ENCODE measurements around the gene SPATA17.

SPATA17 gene

GRCh38 chr1:217892750-217893149, 261.6 kb downstream of the SPATA17 start:
- DNase-seq: no peak
- Mint-ChIP-seq H3K36me3 (ENCODE audit: low read depth) (no peaks in the 10 kb centered on the region), H3K27me3 (no peaks in the 10 kb centered on the region), H3K27ac (no peak overlapping the region), H3K4me3 (no peak overlapping the region), H3K9me3 (peaks cover 4% of the 10 kb centered on the region), H3K4me1 (ENCODE audit: low read depth) (no peaks in the 10 kb centered on the region)

DNA sequence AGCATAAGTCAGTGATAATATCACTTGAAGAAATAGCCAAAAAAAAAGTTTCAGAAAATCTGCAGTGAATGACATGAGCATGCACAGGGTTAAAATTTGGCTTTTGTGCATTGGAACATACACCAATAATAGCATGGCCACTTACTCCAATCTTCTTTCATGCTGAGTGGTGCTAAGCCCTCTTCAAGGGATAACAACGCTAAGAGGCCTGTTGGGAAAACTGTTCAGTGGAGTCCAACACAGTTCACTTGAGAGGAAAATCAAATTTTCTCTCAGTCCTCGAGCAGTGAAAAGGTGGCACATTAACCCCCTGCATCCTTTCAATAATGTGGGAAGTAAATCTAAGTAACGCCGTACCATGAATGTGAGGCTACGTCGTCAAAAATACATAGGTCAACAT, 264.7 kb downstream of the SPATA17 start:
- no peaks in the 10 kb centered on the region for H3K4me1 Mint-ChIP-seq (ENCODE audit: low read depth)
- no peaks in the 10 kb centered on the region for H3K27me3 Mint-ChIP-seq
- DNase-seq: no peak
- no peaks in the 10 kb centered on the region for H3K9me3 Mint-ChIP-seq
- H3K4me3 Mint-ChIP-seq: no peak overlapping the region
- H3K27ac Mint-ChIP-seq: no peak overlapping the region
- H3K36me3 Mint-ChIP-seq (ENCODE audit: low read depth): no peaks in the 10 kb centered on the region

DNA sequence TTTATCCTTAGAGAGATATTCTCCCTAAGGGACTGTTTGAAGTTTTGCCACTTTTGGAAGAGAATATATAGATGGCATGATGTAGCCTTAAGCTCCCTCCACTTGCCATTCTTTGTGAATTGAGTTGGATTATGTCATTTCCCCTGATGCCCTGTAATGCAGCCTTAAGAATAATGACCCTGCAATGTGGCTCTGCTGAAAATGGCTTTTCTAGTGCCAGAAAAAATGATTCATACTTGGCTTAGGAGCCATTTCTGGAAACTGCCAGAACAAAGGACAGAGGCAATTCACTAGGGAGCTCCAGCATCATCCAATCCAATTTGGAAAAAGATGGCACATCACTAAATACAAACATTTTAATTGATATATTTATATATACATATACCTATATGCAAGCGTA, 265.3 kb downstream of the SPATA17 start:
- no peak overlapping the region for H3K27ac Mint-ChIP-seq
- no peak overlapping the region for H3K4me3 Mint-ChIP-seq
- H3K4me1 Mint-ChIP-seq (ENCODE audit: low read depth): no peaks in the 10 kb centered on the region
- H3K36me3 Mint-ChIP-seq (ENCODE audit: low read depth): no peaks in the 10 kb centered on the region
- DNase-seq: no peak
- H3K27me3 Mint-ChIP-seq: no peaks in the 10 kb centered on the region
- no peaks in the 10 kb centered on the region for H3K9me3 Mint-ChIP-seq

DNA sequence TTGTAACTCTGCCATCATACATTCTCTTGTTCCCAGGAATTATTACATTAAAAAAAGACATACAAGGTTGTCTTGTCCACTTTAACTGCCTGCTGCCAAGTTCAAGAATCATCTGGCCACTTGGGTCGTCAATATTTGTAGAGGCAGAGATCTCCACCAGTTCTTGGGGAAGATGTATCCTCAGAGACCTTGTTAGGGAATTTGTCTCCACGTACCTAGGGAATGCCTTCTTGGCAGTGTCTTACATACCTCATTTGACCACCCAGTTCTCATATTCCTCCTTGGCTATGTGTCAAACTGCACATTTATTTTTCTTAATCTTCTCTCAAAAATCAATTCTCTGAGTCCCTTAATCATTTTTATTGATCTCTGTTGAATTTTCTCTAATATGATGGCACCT, 266.0 kb downstream of the SPATA17 start:
- Mint-ChIP-seq H3K9me3 (no peaks in the 10 kb centered on the region), H3K36me3 (ENCODE audit: low read depth) (no peaks in the 10 kb centered on the region), H3K4me1 (ENCODE audit: low read depth) (no peaks in the 10 kb centered on the region), H3K27me3 (no peaks in the 10 kb centered on the region), H3K27ac (no peak overlapping the region), H3K4me3 (no peak overlapping the region)
- no peak for DNase-seq

DNA sequence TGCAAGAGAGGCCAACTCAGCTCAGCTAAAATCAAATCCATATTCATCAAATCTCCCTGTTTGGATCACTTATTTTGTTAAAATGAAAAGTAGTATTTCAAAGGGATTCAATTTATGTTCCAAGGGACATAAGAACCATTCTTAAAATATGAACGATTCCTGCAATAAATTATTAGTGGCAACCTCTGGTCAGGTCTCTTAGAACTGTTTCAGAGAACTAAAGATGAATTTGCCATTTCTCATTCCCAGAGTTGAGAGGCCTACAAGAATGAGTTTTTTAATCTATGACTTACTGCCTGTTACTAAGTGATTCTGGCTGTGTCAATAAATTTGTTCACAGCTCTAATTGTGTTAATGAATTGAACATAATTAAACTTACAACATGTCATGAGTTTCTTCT, 268.5 kb downstream of the SPATA17 start:
- no peak overlapping the region for H3K4me3 Mint-ChIP-seq
- H3K36me3 Mint-ChIP-seq (ENCODE audit: low read depth): no peaks in the 10 kb centered on the region
- no peaks in the 10 kb centered on the region for H3K4me1 Mint-ChIP-seq (ENCODE audit: low read depth)
- no peaks in the 10 kb centered on the region for H3K27me3 Mint-ChIP-seq
- no peak overlapping the region for H3K27ac Mint-ChIP-seq
- H3K9me3 Mint-ChIP-seq: peaks cover 2% of the 10 kb centered on the region
- no peak for DNase-seq

GRCh38 chr1:217907504-217907903, 276.4 kb downstream of the SPATA17 start:
- Mint-ChIP-seq H3K36me3 (ENCODE audit: low read depth) (no peaks in the 10 kb centered on the region), H3K27me3 (no peaks in the 10 kb centered on the region), H3K4me3 (no peak overlapping the region), H3K9me3 (peaks cover 10% of the 10 kb centered on the region), H3K27ac (no peak overlapping the region), H3K4me1 (ENCODE audit: low read depth) (no peaks in the 10 kb centered on the region)
- DNase-seq: no peak

DNA sequence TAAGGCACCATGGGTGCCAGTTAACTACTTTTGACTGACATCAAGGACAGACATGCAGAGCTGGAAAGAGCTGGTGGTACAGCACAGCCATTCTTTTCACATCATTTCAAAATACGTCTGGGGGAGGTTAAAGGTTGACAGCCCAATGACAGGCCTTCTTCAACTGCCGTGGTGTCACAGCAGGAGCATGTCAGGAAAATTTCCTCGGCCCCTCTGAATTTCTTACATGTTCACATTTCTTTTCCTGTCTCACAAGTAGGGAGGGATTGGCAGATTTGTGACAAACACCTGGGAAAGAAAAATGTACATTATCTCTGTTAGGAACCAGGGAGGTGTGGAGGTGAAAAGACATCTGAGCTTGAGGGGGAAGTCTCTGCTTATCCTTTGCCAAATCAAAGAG, 279.1 kb downstream of the SPATA17 start:
- Mint-ChIP-seq H3K27ac (no peak overlapping the region), H3K4me3 (no peak overlapping the region), H3K4me1 (ENCODE audit: low read depth) (no peaks in the 10 kb centered on the region), H3K9me3 (peaks cover 16% of the 10 kb centered on the region), H3K27me3 (no peaks in the 10 kb centered on the region), H3K36me3 (ENCODE audit: low read depth) (no peaks in the 10 kb centered on the region)
- DNase-seq: no peak

DNA sequence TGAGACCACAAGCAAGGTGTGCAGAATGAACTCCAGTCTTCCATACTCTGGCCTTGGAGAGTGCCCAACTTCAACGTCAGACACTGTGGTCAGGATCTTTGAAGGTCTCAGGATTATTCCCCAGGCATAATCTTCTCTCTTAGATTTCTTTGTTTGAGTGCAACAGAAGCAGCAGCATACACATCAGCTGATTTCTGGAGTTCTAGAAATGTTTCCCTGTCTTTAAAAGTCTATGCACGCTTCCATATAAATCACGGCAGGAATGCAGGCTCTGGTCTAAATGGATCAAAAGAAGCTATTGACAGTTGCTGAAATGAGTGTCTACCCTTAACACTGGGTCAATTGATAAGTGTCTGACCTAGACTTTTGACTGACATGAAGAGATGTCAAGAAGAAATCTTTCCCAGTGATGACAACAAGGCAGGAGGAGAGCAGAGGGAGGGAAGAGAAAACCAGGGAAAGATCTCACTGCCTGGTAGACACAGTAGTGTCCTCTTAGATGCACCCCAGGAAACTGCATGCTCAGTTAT, 279.7 kb downstream of the SPATA17 start:
- no peaks in the 10 kb centered on the region for H3K36me3 Mint-ChIP-seq (ENCODE audit: low read depth)
- no peaks in the 10 kb centered on the region for H3K4me1 Mint-ChIP-seq (ENCODE audit: low read depth)
- DNase-seq: no peak
- peaks cover 16% of the 10 kb centered on the region for H3K9me3 Mint-ChIP-seq
- no peak overlapping the region for H3K4me3 Mint-ChIP-seq
- H3K27ac Mint-ChIP-seq: no peak overlapping the region
- no peaks in the 10 kb centered on the region for H3K27me3 Mint-ChIP-seq

DNA sequence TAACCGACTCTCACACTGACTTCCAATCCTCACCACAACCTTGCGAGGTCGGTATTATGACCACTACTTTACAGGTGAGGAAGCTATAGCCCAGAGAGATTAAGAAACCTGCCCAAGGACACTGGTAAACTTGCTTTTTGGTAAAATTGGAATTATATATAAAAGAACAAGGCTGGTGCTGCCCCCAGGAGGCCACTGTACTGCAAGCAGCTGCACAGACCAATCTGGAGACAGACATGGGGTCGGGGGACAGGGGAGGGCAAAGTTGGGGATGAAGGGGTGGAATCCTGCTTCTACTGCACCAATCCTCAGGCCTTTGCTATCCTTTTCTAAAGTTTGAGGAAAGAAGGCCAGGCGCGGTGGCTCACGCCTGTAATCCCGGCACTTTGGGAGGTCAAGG, 280.8 kb downstream of the SPATA17 start:
- no peak for DNase-seq
- H3K27ac Mint-ChIP-seq: no peak overlapping the region
- H3K4me1 Mint-ChIP-seq (ENCODE audit: low read depth): no peaks in the 10 kb centered on the region
- no peak overlapping the region for H3K4me3 Mint-ChIP-seq
- no peaks in the 10 kb centered on the region for H3K27me3 Mint-ChIP-seq
- H3K36me3 Mint-ChIP-seq (ENCODE audit: low read depth): no peaks in the 10 kb centered on the region
- peaks cover 11% of the 10 kb centered on the region for H3K9me3 Mint-ChIP-seq

DNA sequence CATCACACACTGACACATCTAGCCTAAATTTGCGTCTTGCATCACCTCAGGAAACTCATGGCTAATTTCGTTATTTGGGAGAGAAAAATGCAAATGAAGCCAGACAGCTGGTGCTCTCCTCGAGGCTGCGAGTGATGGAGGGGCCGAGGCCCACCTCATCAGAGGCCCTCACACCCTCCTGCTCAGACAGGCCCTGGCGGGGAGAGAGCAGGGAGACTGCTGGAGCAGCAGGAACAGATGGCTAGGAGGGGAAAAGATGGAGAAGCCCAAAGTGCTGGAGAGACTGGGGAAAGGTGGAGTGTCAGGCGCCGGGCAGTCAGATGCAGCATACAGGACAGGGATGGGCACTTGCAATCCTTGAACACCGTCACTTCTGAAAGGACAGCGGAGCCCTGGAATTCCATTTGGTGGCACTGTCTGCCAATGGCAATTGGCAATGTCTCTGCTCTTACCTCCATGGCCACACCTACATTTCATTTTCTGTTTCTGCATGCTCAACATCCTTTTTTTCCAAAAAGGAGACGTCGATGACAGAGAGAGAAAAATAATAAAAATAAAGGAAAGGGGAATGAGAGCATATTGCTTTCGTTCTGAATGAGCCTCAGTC, 286.2 kb downstream of the SPATA17 start:
- no peak for DNase-seq
- no peaks in the 10 kb centered on the region for H3K27me3 Mint-ChIP-seq
- H3K9me3 Mint-ChIP-seq: peaks cover 10% of the 10 kb centered on the region

DNA sequence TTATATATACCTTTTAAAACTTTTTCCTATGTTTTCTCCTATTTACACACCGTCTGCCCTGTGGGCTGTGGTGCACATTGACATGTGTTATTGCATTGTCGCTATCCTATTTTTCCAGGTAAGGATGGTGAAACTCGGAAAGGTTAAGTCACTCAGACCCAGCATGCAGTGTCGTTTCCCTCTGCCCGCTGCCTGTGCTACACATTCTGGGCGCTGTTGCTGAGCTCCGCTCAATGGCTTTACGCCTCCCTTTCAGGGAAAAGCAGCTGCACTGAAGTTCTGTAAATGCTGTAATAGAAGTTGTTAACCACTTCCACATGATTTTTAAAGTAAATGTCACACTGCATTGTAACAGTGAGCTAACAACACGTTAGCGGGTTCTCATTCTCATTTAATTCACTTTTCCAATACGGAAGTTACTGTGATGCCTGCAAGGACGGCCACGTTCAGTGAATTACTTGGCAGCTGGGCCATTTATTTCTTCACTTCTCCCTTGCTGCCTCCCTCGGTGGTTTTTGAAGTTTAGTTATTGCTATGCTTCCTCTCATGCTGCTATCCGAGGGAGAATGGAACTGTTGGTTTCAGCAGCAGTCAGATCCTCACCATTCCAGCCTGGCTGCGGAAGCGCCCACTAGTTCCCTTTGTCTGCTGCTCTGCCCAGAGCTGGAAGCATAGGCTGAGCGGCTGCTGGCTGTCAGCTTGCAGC, 288.7 kb downstream of the SPATA17 start:
- Mint-ChIP-seq H3K4me1 (ENCODE audit: low read depth) (no peaks in the 10 kb centered on the region), H3K4me3 (no peak overlapping the region), H3K36me3 (ENCODE audit: low read depth) (no peaks in the 10 kb centered on the region), H3K27me3 (peaks cover 6% of the 10 kb centered on the region), H3K27ac (no peak overlapping the region), H3K9me3 (peaks cover 2% of the 10 kb centered on the region)
- DNase-seq: no peak

More for the DNA sequence above, 286.2 kb downstream of the SPATA17 start:
- H3K36me3 Mint-ChIP-seq (ENCODE audit: low read depth): no peaks in the 10 kb centered on the region
- H3K27ac Mint-ChIP-seq: no peak overlapping the region
- H3K4me3 Mint-ChIP-seq: no peak overlapping the region
- H3K4me1 Mint-ChIP-seq (ENCODE audit: low read depth): no peaks in the 10 kb centered on the region
